GM12874 (cell line): ENCODE results near the gene PALM.

ENCODE experiments used
- TF ChIP-seq, protein P1 (sequence below): IDR thresholded peaks from 2 replicates; pipeline ENCODE4 v1.5.1; 2011; ENCODE audit warnings: low read depth, mild to moderate bottlenecking, control low read depth, low read length, moderate library complexity; ENCODE audit not compliant: insufficient read depth

Gene PALM

DNA sequence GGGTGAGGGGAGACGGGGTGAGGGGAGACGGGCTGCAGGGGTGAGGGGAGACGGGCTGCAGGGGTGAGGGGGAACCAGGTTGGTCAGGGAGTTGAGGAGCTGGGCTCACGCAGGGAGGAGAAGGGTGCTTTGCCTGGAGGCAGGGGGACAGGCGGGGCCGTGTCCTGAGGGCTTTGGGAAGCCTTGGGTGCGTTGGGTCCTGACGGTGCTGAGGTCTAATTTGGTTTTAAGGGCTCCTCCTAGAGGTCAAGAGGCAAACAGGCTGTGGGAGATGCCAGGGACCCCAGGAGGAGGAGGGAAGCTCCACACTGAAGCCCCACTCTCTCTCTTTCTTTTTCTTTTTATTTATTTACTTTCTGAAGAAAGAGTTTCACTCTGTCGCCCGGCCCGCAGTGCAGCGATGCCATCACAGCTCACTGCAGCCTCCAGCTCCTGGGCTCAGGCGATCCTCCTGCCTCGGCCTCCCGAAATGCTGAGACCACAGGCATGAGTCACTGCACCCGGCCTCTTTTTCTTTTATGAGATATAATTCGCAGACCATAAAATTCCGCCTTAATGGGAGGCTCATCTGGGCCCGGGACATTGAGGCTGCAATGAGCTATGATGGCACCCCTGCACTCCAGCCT, 32.9 kb downstream of the PALM start:
- TF ChIP-seq, protein P1, sequence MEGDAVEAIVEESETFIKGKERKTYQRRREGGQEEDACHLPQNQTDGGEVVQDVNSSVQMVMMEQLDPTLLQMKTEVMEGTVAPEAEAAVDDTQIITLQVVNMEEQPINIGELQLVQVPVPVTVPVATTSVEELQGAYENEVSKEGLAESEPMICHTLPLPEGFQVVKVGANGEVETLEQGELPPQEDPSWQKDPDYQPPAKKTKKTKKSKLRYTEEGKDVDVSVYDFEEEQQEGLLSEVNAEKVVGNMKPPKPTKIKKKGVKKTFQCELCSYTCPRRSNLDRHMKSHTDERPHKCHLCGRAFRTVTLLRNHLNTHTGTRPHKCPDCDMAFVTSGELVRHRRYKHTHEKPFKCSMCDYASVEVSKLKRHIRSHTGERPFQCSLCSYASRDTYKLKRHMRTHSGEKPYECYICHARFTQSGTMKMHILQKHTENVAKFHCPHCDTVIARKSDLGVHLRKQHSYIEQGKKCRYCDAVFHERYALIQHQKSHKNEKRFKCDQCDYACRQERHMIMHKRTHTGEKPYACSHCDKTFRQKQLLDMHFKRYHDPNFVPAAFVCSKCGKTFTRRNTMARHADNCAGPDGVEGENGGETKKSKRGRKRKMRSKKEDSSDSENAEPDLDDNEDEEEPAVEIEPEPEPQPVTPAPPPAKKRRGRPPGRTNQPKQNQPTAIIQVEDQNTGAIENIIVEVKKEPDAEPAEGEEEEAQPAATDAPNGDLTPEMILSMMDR = 0 out of 2 replicates have a peak, but pooled peaks have one; percentile 11

DNA sequence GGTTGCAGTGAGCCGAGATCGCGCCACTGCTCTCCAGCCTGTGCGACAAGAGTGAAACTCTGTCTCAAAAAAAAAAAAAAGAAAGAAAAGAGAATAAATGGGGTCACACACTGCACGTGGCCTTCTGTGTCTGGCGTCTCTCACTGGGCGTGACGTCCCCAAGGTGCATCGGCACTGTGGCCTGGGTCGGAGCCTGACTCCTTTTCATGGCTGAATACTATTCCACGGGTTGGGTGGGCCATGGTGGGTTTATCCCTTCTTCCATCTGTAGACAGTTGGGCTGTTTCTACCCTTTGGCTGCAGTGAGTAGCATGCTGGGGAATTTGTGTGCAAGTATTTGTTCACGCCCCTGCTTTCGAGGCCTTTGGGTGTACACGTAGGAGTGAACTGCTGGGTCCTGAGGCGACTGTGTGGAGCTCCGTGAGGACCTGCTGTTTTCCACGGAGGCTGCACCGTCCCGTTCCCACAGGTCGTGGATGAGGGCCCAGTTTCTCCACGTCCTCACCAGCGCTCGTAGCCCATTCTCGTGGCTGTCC, 33.9 kb downstream of the PALM start:
- TF ChIP-seq, protein P1 = no peak

DNA sequence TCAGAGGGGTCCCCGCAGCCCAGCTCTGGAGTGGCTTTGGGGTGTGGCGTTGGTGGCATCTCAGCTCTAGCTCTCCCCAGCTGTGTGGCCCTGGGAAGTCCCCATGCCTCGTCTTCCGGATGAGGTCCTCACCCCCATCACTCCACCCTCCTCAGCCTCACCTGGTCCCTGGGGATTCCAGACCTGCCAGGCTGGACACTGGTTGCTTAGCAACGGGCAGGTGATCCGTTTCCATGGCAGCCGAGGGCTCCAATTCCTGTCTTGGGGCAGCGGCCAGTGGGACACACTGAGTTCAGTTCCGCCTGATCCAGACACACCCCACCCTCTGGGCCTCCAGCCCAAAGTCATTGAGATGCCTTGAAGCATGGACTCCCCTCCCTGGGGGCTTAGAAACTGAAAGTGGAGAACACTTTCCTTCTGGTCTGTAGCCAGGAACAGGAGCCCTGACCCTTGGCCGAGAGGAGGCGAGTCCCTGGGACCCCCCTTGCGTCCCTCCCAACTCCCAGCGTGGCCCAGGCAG, 34.5 kb downstream of the PALM start:
- TF ChIP-seq, protein P1 = no peak

DNA sequence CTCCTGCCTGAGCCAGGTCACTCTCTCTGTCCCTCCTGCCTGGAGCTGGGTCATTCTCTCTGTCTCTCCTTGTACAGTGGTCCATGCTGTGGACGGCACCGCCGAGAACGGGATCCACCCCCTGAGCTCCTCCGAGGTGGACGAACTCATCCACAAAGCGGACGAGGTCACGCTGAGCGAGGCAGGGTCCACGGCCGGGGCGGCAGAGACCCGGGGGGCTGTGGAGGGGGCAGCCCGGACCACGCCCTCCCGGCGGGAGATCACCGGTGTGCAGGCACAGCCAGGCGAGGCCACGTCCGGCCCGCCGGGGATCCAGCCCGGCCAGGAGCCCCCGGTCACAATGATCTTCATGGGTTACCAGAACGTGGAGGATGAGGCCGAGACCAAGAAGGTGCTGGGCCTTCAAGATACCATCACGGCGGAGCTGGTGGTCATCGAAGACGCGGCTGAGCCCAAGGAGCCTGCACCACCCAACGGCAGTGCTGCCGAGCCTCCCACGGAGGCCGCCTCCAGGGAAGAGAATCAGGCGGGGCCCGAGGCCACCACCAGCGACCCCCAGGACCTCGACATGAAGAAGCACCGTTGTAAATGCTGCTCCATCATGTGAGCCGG, 37.6 kb downstream of the PALM start:
- TF ChIP-seq, protein P1 = no peak

DNA sequence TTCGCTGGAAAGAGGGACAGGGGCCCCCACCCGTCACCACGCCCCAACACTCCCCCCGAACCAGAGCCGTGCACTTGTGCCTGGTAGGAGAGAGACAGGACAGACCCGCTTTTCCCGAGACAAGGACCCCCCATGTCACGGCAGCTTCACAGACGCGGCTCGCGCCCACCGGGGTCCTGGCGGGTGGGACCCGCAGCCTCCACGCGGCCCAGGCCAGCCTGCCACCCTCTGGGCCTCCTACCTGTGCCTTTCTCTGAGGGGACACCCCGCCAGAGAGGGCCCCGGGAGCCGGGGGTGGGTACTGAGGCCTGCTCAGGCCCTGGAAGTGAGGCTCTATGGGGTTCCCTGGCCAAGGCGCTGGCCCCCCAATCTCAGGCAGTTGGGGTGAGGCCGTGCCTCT, 38.2 kb downstream of the PALM start:
- TF ChIP-seq, protein P1 = no peak

DNA sequence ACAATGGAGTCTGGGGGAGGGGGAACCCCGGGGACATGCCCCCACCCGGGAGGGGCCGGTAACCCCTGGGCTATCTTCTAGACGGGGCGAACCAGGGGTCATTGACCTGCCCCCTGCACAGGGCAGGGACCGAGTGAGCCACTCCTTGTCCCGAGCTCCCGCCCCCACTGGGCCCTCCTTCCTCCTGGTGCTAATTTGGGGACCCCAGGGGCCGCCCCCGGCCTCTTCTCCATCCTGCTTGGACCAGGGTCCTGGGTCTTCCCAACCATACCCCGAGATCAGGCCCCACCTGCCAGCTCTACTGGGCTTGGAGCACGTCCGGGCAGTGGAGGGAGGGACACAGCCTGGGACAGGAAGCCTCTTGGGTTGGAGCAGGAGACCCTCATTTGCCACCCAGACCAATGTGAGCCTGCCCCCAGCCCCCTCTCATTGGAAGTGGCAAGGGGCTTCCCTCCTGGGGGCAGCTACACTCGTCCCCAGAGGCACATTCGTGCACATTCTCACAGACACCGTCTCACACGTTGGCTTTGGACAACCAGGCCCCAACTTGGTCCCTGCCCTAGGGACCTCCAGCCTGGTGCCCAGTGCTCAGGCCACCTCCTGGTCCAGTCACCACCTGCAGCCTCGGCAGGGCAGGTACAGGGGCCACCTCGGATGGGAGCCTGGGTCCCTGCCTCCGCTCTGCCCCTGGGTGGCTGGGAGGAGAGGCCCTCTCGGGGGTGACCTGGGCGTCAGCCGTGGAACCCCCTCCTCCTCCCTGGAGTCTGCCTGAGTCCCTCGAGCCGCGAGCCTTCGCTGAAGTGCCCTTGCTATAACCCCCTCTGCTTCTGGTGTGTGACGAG, 38.9 kb downstream of the PALM start:
- TF ChIP-seq, protein P1 = no peak

DNA sequence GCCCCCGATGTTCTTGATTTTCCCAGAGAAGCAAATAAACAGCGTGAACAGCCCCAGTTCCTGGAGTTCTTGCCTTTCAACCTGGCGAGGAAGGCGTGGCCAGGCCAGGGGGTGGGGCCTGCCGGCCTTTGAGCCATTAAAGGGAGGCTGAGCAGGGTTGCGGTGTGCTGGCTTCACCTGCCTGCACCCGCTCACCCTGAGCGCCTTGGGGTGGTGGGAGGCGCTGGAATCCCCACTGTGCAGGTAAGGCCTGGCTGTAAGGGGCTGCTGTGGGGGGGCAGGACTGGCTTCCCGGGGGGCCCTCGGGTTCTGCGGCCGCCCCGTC, 39.5 kb downstream of the PALM start:
- TF ChIP-seq, protein P1 = no peak
